ENCODE results near the gene BCLAF3. TPM values are rescaled to one million over a fixed set of nuclear protein-coding genes. Genes with fewer than 3 reads are reported as not detected.

The BCLAF3 gene
- total and polyA plus RNA-seq, 2 donors (not counting 3 experiments of a cell fraction or from before 2014, with no cell fraction given) = 5.0 to 5.1 TPM

DNA sequence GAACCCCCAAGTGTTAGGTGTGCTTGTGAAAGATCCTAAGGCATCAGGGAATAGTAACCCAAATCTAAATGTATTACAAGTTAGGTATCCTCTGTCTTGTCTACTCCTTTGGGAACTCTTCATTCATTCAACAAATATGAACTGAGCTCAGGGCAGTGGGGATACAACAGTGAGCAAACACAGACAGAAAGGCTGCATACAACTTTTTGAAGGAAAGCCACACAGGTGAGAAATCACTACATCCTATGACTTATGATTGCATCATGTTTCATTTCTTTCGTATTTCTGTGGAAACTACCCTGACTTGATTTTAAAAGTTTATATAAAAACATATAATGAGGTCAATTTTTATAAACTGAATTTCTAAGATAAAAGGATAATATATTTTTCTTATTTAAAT is 43.2 kb downstream of the BCLAF3 start:
- ChIA-PET POLR2A (no interaction called here), CTCF (no interaction called here)
- dilution Hi-C loops (cut with MboI; ENCODE audit: extremely low pct_ligation_motif_present, low sequenced_read_pairs) = no loop called here
- Histone ChIP-seq H3K9me1 (replicated peaks; ENCODE audit: control insufficient read depth, extremely low read depth, insufficient read depth, low read length) (no peaks in the 10 kb centered on the region), H3K9me3 (replicated peaks; ENCODE audit: control insufficient read depth, insufficient read depth, low read length) (no peaks in the 10 kb centered on the region), H3K4me2 (ENCODE audit: insufficient read depth, low read length) (no peak overlapping the region), H3K27ac (ENCODE audit: insufficient read depth, low read depth, low read length) (no peak overlapping the region), H3K4me3 (replicated peaks in 1 of 3; ENCODE audit: insufficient read depth in 1 of 3, low read depth in 1 of 3, low read length in 3 of 3) (no peak overlapping the region), H3K9ac (replicated peaks; ENCODE audit: extremely low read depth, insufficient read depth, low read length) (no peak overlapping the region), H3K4me1 (ENCODE audit: control insufficient read depth, extremely low read depth, insufficient read depth, low read length) (no peaks in the 10 kb centered on the region), H4K20me1 (replicated peaks; ENCODE audit: control insufficient read depth, extremely low read depth, insufficient read depth, low read length) (no peaks in the 10 kb centered on the region), H3K27me3 (ENCODE audit: control insufficient read depth in 2 of 2, insufficient read depth in 2 of 2, low read length in 2 of 2) (no peaks in the 10 kb centered on the region), H3K79me2 (ENCODE audit: control insufficient read depth, insufficient read depth, low read length) (no peaks in the 10 kb centered on the region), H3K36me3 (ENCODE audit: control insufficient read depth in 2 of 2, extremely low read depth in 1 of 2, insufficient read depth in 2 of 2, low read length in 2 of 2) (no peaks in the 10 kb centered on the region), H2AFZ (ENCODE audit: low read depth, low read length) (no peak overlapping the region)
- DNase-seq (ENCODE audit: low read depth, low spot score) (no peak), FAIRE-seq (no peak)
- BruUV-seq (replicated peaks) = no TSS peak
- TF ChIP-seq POLR2A (IDR thresholded peaks at IDR 0.05; ENCODE audit: low read depth, low read length) = no peak
- TF ChIP-seq JUN (IDR thresholded peaks at IDR 0.05; ENCODE audit: borderline replicate concordance, insufficient read depth, insufficient read length, low read depth) = no peak
- no peak for TF ChIP-seq POLR2AphosphoS5 (IDR thresholded peaks at IDR 0.05; ENCODE audit: insufficient read depth, low read depth, low read length)
- TF ChIP-seq GATA2 (IDR thresholded peaks at IDR 0.05; ENCODE audit: insufficient read depth, insufficient read length, low read depth, low read length) = no peak
- no peak for TF ChIP-seq EZH2 (IDR thresholded peaks at IDR 0.05; ENCODE audit: borderline replicate concordance, low read depth, low read length, severe bottlenecking)
- no peak for TF ChIP-seq MYC (IDR thresholded peaks at IDR 0.05; ENCODE audit: low read depth, low read length)
- TF ChIP-seq CTCF (IDR thresholded peaks at IDR 0.05; ENCODE audit: extremely low read depth in 1 of 2, insufficient read depth in 1 of 2, low read depth in 1 of 2, low read length in 2 of 2) = no peak
- TF ChIP-seq FOS (IDR thresholded peaks at IDR 0.05; ENCODE audit: borderline replicate concordance, insufficient read depth, low read length) = no peak
- TF ChIP-seq MAX (IDR thresholded peaks at IDR 0.05; ENCODE audit: insufficient read depth, insufficient read length) = no peak
- intact Hi-C loops (cut with micrococcal nuclease) = no loop called here

MicroRNAs within 50 kb of the gene (microRNA counts, 767-probe panel; counts per million panel counts)
- microRNA hsa-miR-23c = 723 counts per million, percentile 96 among the panel's probes with 10 or more counts

Small RNA genes within 50 kb of the gene (microRNA-seq; reads per million reads assigned to microRNA genes)
- 2.7 reads per million for gene MIR23C (ENCODE audit: borderline number of aligned reads, borderline replicate concordance)

Small RNA genes within 50 kb of the gene (small RNA-seq; reads per million reads assigned to genes)
- gene MIR23C (ENCODE audit: insufficient read depth, insufficient read length, low read depth, low replicate concordance) (not detected), gene RF00019 (ENCODE audit: insufficient read depth, insufficient read length, low read depth, low replicate concordance) (not detected)

Other genes starting within 250 kb of the BCLAF3 start
- gene SH3KBP1, start 103.5 kb downstream of the BCLAF3 start, total RNA-seq = 17.2 and 18.4 TPM in 2 replicates
- gene SH3KBP1, start 103.5 kb downstream of the BCLAF3 start, polyA plus RNA-seq = 4.0 and 5.3 TPM in 2 replicates
- gene MAP7D2, start 125.8 kb upstream of the BCLAF3 start, total RNA-seq = 0.15 and 0.18 TPM in 2 replicates
- 0.03 and 0.08 TPM in 2 replicates for gene MAP7D2, start 125.8 kb upstream of the BCLAF3 start, polyA plus RNA-seq
- gene EIF1AX, start 150.8 kb upstream of the BCLAF3 start, total RNA-seq = 89.4 and 94.7 TPM in 2 replicates
- gene EIF1AX, start 150.8 kb upstream of the BCLAF3 start, polyA plus RNA-seq = 7.9 and 12.8 TPM in 2 replicates